NCI-H2171 treated with DMSO at 0.1 percent for 48 hours (cell line): ENCODE measurements around the gene MPC1L.
"Not testable (repeated sequence)": the region's sequence is repeated elsewhere in the genome, so short reads cannot be mapped to it uniquely, and the experiment has no call there.

Experiments used
- DNase-seq: peaks from one replicate; lab custom pipeline; 2025; lab: John Stamatoyannopoulos, UW

MPC1L gene

GRCh38 chrX:40623139-40623536 lies at the start of gene MPC1L:
Gene MPC1L, plus strand, starts transcription at chrX:40623428. Its CDS starts 138 bp downstream, at chrX:40623566.
- DNase-seq = no peak

GRCh38 chrX:40573763-40574162 lies 49.5 kb upstream of the MPC1L start:
- DNase-seq = peak; percentile 34

- DNase-seq = peak; percentile 31
Observed at GRCh38 chrX:40575411-40575810, 47.8 kb upstream of the MPC1L start.

- DNase-seq = no peak
Observed at GRCh38 chrX:40576291-40576690, 46.9 kb upstream of the MPC1L start.

- DNase-seq = no peak
Observed at GRCh38 chrX:40578039-40578695, 45.1 kb upstream of the MPC1L start.

GRCh38 chrX:40579141-40579540 lies 44.1 kb upstream of the MPC1L start:
- no peak for DNase-seq

GRCh38 chrX:40579900-40580536 lies 43.2 kb upstream of the MPC1L start:
- peak; percentile 2 for DNase-seq

- peak; percentile 92 for DNase-seq
Observed at GRCh38 chrX:40580537-40581335, 42.5 kb upstream of the MPC1L start, which contains the start of gene ATP6AP2. Gene ATP6AP2, plus strand, starts transcription at chrX:40580970. Its CDS starts 96 bp downstream, at chrX:40581066.

GRCh38 chrX:40581336-40581920 lies 41.8 kb upstream of the MPC1L start:
- DNase-seq = peak; percentile 1

- not testable (repeated sequence) for DNase-seq
Observed at GRCh38 chrX:40582178-40582577, 41.0 kb upstream of the MPC1L start.

GRCh38 chrX:40582811-40583210 lies 40.4 kb upstream of the MPC1L start:
- DNase-seq = no peak

- DNase-seq = not testable (repeated sequence)
Observed at GRCh38 chrX:40587623-40588022, 35.6 kb upstream of the MPC1L start.

GRCh38 chrX:40589616-40590321 lies 33.5 kb upstream of the MPC1L start:
- not testable (repeated sequence) for DNase-seq

- DNase-seq = no peak
Observed at GRCh38 chrX:40603446-40603845, 19.8 kb upstream of the MPC1L start.

- DNase-seq = no peak
Observed at GRCh38 chrX:40607381-40607780, 15.8 kb upstream of the MPC1L start.

GRCh38 chrX:40612511-40612910 lies 10.7 kb upstream of the MPC1L start:
- no peak for DNase-seq

GRCh38 chrX:40615976-40616375 lies 7.3 kb upstream of the MPC1L start:
- no peak for DNase-seq

- DNase-seq = no peak
Observed at GRCh38 chrX:40617566-40617965, 5.7 kb upstream of the MPC1L start.

GRCh38 chrX:40622479-40623138 lies 619 bp upstream of the MPC1L start:
- no peak for DNase-seq

- no peak for DNase-seq
Observed at GRCh38 chrX:40623665-40624064, 437 bp downstream of the MPC1L start.

- DNase-seq = no peak
Observed at GRCh38 chrX:40625294-40625693, 2.1 kb downstream of the MPC1L start.
